Panc1 (cell line): Measurements from ENCODE around the gene WAC.

ENCODE experiments used
- SIN3A ChIP-seq: IDR thresholded peaks from 2 replicates; pipeline ENCODE4 v1.6.1; 2012; ENCODE audit warnings: low read depth, mild to moderate bottlenecking, low read length, moderate library complexity, borderline replicate concordance; ENCODE audit not compliant: insufficient read depth
- TF ChIP-seq, protein P1 (sequence below): fragments of 450-650 bp; IDR thresholded peaks from 2 replicates; pipeline ENCODE4 v1.5.1; 2017; ENCODE audit warnings: mild to moderate bottlenecking

DNA sequence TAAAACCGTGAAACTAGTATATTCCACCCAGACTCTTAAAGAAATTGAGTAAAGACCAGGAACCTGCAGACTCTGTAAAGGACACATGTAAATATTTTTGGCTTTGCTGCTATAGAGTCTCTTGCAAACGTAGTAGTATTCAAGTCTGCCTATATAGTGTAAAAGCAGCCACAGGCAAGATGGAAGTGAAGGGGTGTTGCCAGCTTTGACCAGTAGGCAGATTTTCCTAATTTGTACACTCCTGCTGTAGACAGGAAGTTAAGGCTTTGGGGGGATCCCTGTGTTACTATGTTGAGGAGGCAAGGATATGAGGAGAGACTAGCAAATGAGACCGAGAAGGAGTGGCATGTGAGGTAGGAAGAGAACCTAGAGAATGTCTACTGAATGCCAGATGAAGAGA lies 27.7 kb downstream of the WAC start:
- TF ChIP-seq, protein P1, sequence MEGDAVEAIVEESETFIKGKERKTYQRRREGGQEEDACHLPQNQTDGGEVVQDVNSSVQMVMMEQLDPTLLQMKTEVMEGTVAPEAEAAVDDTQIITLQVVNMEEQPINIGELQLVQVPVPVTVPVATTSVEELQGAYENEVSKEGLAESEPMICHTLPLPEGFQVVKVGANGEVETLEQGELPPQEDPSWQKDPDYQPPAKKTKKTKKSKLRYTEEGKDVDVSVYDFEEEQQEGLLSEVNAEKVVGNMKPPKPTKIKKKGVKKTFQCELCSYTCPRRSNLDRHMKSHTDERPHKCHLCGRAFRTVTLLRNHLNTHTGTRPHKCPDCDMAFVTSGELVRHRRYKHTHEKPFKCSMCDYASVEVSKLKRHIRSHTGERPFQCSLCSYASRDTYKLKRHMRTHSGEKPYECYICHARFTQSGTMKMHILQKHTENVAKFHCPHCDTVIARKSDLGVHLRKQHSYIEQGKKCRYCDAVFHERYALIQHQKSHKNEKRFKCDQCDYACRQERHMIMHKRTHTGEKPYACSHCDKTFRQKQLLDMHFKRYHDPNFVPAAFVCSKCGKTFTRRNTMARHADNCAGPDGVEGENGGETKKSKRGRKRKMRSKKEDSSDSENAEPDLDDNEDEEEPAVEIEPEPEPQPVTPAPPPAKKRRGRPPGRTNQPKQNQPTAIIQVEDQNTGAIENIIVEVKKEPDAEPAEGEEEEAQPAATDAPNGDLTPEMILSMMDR = no peak
- no peak for TF ChIP-seq SIN3A
